HG03460 (cell line): ENCODE results near the gene TPRX1.
"Not testable (repeated sequence)": the region's sequence is repeated elsewhere in the genome, so short reads cannot be mapped to it uniquely, and the experiment has no call there.

ENCODE experiments used
- ATAC-seq: cut with Tn5 transposase; IDR thresholded peaks from one replicate; pipeline ENCODE4 v1.9.1; 2021; ENCODE audit not compliant: unreplicated experiment

The TPRX1 gene

DNA sequence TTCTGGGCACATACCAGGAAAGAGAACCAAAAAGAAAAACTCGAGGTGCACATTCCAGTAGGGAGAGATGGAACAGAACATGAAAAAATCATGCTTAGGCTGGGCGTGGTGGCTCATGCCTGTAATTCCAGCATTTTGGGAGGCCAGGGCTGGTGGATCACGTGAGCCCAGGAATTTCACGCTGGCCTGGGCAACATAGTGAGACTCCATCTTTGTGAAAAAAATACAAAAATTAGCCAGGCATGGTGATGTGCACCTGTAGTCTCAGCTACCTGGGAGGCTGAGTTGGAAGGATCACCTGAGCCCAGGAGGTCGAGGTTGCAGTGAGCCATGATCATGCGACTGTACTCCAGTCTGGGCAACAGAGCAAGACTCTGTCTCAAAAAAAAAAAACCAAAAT is 33.1 kb downstream of the TPRX1 start:
- not testable (repeated sequence) for ATAC-seq

GRCh38 chr19:47769534-47769933 is 34.8 kb downstream of the TPRX1 start:
- ATAC-seq, result no peak

DNA sequence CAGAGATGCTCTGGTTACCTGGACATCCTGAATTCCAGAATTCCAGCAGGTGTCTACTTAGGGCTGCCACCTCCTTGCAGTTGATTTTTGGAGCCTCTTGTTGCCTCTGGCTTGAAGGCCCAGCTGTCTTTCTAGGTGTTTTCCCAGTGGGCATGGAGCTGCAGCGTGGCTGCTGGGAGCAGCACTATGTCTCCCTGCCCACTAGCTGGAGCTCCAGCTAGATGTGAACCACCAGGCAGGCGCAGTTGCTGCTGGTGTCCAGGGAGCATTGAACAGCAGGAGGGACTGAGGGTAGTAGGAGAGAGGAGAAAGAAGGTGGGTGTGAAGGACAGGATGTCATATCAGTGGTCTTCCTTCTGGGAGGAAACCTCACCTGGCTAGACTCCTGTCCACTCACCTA is 35.7 kb downstream of the TPRX1 start:
- no peak for ATAC-seq

- ATAC-seq, result no peak
Observed at GRCh38 chr19:47767349-47767748, 37.0 kb downstream of the TPRX1 start.

GRCh38 chr19:47766670-47767069 is 37.7 kb downstream of the TPRX1 start:
- no peak for ATAC-seq

GRCh38 chr19:47766359-47766620 is 38.1 kb downstream of the TPRX1 start:
- no peak for ATAC-seq

DNA sequence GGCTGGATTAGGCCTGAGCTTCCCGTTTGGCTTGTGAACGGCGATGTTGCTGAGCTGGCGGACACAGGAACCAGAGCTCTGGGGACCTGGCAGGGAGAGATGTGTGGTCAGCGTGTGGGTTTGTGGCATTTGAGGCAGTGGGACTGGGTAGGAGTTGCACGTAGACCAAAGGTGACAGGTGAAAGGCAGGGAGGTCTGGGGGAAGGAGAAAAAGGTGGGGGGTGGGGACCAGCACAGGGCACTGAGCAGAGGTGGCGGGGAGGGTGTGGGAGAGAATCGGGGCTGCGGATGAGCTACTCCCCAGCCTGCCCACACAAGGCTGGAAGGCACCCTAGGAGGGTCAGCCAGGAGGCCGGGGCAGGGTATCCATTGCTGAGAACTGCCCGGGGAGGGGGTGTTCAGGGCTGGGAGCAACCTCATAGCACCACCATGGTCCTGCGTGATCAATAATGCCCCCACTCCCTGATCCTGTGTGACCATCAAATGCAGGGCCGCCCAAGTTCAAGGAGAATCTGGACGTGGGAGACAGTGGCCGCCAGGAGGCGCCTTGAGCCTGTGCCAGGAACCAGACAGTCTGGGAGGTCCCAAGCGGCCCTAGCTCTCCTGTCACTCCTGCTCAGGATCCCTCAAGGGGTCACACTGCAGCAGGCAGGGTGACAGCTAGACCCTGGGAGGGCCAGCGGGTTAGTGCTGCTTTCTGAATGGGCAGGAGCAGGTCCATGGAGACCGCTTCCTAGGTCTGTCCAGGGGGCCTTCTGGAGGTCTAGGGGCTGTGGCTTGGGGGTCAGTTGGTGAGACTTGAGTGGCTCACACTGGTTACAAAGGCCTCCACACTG is 38.6 kb downstream of the TPRX1 start:
- ATAC-seq, result no peak

- ATAC-seq, result not testable (repeated sequence)
Observed at GRCh38 chr19:47764705-47765104, 39.6 kb downstream of the TPRX1 start.

GRCh38 chr19:47762615-47763308 is 41.6 kb downstream of the TPRX1 start:
- no peak for ATAC-seq

DNA sequence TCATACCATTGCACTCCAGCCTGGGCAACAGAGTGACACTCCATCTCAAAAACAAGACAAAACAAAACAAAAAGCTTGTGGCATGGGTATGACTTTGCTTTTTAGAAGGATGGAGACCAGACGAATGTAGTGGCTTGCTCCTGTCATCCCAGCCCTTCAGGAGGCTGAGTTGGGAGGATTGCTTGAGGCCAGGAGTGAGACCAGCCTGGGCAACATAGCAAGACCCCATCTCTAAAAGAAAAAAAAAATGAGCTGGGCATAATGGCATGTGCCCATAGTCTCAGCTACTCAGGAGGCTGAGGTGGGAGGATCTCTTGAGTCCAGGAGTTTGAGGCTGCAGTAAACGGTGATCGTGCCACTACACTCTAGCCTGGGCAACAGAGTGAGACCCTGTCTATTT is 42.2 kb downstream of the TPRX1 start:
- ATAC-seq, result no peak

GRCh38 chr19:47761566-47761965 is 42.8 kb downstream of the TPRX1 start:
- ATAC-seq, result no peak

DNA sequence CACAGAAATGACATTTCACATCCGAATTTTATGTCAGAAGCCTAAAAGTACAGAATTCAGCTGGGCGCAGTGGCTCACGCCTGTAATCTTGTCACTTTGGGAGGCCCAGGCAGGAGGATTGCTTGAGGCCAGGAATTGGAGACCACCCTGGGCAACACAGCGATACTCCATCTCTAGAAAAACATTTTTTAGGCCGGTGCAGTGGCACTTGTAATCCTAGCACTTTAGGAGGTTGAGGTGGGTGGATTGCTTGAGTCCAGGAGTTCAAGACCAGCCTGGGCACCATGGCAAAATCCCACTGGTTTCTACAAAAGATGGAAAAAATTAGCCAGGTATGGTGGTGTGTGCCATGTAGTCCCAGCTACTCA is 43.7 kb downstream of the TPRX1 start:
- no peak for ATAC-seq

- no peak for ATAC-seq
Observed at GRCh38 chr19:47758443-47758804, 45.9 kb downstream of the TPRX1 start.

DNA sequence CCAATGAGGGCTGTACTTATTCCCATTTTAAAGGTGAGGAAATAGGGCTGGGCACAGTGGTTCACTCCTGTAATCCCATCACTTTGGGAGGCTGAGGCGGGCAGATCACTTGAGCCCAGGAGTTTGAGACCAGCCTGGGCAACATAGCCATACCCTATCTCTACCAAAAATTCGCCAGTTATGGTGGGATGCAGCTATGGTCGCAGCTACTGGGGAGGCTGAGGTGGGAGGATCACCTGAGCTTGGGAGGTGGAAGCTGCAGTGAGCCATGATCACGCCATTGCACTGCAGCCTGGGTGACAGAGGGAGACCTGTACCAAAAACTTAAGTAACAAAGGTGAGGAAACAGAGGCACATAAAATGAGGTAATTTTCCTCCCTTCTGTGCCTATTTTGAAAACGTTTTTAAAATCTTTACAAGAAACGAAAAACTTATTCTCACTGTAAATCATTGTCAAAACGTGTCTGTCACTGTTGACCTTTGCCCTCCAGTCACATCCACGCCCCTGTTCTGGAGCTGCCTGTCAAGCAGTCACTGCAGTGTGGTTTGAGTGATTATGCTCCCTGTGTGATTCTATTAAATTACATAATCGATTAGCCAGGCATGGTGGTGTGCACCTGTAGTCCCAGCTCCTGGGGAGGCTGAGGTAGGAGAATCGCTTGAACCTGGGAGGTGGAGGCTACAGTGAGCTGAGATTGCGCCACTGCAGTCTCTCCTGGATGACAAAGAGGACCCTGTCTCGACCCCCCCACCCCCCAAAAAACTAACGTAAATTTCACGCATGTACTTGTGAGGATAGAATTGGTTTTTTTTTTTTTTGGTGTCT is 46.5 kb downstream of the TPRX1 start:
- ATAC-seq, result no peak

DNA sequence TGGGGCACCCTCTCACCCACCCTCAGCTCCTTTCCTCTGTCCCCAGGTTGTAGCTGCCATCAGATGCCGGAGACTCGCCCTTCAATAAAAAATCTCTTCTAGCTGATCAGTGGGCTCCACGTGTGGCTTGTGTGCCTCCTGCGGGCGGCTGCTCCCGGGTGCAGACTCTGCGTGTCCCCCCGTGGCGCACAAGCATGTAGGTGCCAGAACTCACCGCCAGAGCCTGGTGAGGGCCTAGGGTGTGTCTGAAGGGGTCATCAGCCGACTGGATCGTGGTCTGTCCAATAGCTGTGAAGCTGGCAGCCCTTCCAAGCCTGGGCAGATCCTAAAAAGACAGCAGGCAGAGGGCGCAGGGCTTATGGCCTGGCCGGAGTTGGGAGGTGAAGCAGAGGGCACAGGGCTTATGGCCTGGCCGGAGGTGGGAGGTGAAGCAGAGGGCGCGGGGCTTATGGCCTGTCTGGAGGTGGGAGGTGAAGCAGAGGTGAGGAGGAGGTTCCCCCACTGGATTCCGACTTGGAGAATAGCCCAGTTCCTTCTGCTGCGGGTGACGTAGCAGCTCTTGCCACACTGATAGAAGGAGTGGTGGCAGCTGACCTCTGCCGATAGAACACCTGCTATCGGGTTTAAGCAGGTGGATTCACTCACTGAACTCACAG is 47.3 kb downstream of the TPRX1 start:
- ATAC-seq, result no peak

- no peak for ATAC-seq
Observed at GRCh38 chr19:47756627-47756929, 47.8 kb downstream of the TPRX1 start.

- no peak for ATAC-seq
Observed at GRCh38 chr19:47755762-47756626, 48.4 kb downstream of the TPRX1 start.

DNA sequence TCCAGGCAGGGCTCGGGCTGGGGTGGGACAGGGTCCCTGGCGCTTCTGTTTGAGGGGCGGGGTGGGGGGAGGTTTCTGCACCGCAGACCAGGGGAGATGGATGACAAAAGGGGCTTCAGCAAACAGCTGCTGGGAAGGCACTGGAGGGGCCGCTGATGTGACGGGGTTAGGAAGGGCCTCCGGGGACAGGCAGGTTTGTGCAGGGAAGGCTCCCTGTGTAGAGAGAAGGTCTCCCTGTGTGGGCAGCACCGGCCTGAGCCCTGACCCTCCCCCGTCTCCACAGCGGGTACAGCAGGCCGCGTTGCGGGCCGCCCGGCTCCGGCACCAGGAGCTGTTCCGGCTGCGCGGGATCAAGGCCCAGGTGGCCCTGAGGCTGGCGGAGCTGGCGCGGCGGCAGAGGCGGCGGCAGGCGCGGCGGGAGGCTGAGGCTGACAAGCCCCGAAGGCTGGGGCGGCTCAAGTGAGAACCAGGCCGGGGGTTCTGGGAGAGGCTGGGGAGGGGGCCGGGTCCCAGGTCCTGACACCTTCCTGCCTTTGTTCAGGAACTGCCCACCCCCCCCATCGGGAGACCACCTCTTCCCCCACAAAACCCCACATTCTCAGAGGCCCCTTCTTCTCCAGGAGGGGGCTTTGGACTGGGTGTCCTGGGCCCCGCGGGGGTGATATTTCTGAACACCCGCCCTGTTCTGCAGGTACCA is 49.1 kb downstream of the TPRX1 start:
- no peak for ATAC-seq

GRCh38 chr19:47754206-47755064 is 49.9 kb downstream of the TPRX1 start:
- no peak for ATAC-seq
